ENCODE data around the gene SPATA7. TPM values are rescaled to one million over a fixed set of nuclear protein-coding genes. Genes with fewer than 3 reads are reported as not detected.

The SPATA7 gene
- total RNA-seq, 1 donor from 2014 or later: 6.5 TPM

GRCh38 chr14:88364710-88365413 is 20.6 kb upstream of the SPATA7 start:
- DNase-seq (ENCODE audit: low read depth): no peak
- Histone ChIP-seq H3K27ac (ENCODE audit: low read depth, low read length) (no peak overlapping the region), H3K4me2 (ENCODE audit: low read length) (no peak overlapping the region), H3K9me3 (ENCODE audit: insufficient read depth, low read depth, low read length) (no peaks in the 10 kb centered on the region), H3K4me3 (ENCODE audit: insufficient read depth, low read depth, low read length) (no peak overlapping the region), H3K36me3 (ENCODE audit: insufficient read depth, low read length) (no peaks in the 10 kb centered on the region), H3K27me3 (ENCODE audit: insufficient read depth, low read length) (no peaks in the 10 kb centered on the region), H3K4me1 (ENCODE audit: insufficient read depth, low read length) (no peaks in the 10 kb centered on the region), H3K9ac (ENCODE audit: low read length) (no peak overlapping the region), H2AFZ (ENCODE audit: low read depth, low read length) (no peak overlapping the region), H4K20me1 (ENCODE audit: insufficient read depth, low read length) (no peaks in the 10 kb centered on the region), H3K79me2 (ENCODE audit: insufficient read depth, low read length) (no peaks in the 10 kb centered on the region)
- TF ChIP-seq EZH2 (IDR thresholded peaks at IDR 0.05; ENCODE audit: insufficient read depth, low read length) (no peak), CTCF (IDR thresholded peaks at IDR 0.05; ENCODE audit: insufficient read depth, low read depth, low read length) (no peak)
- no peaks in the 10 kb centered on the region for H3K27me3 Mint-ChIP-seq (ENCODE audit: low read depth, unreplicated experiment)
- H3K36me3 Mint-ChIP-seq (ENCODE audit: low read depth, unreplicated experiment): no peaks in the 10 kb centered on the region
- H3K4me1 Mint-ChIP-seq (ENCODE audit: low read depth, unreplicated experiment): no peaks in the 10 kb centered on the region
- no peaks in the 10 kb centered on the region for H3K9me3 Mint-ChIP-seq (ENCODE audit: unreplicated experiment)
- H3K27ac Mint-ChIP-seq (ENCODE audit: unreplicated experiment): no peak overlapping the region
- FAIRE-seq: no peak
- no peak overlapping the region for H3K4me3 Mint-ChIP-seq (ENCODE audit: unreplicated experiment)

- no peak overlapping the region for H3K4me3 ChIP-seq (ENCODE audit: insufficient read depth, low read depth, low read length)
- H3K27ac Mint-ChIP-seq (ENCODE audit: unreplicated experiment): no peak overlapping the region
- no peaks in the 10 kb centered on the region for H3K36me3 Mint-ChIP-seq (ENCODE audit: low read depth, unreplicated experiment)
- no peaks in the 10 kb centered on the region for H3K27me3 ChIP-seq (ENCODE audit: insufficient read depth, low read length)
- H3K4me2 ChIP-seq (ENCODE audit: low read length): no peak overlapping the region
- DNase-seq (ENCODE audit: low read depth) (no peak), FAIRE-seq (no peak)
- H4K20me1 ChIP-seq (ENCODE audit: insufficient read depth, low read length): no peaks in the 10 kb centered on the region
- H3K27ac ChIP-seq (ENCODE audit: low read depth, low read length): no peak overlapping the region
- no peaks in the 10 kb centered on the region for H3K4me1 ChIP-seq (ENCODE audit: insufficient read depth, low read length)
- no peak overlapping the region for H3K4me3 Mint-ChIP-seq (ENCODE audit: unreplicated experiment)
- H3K9ac ChIP-seq (ENCODE audit: low read length): no peak overlapping the region
- no peaks in the 10 kb centered on the region for H3K79me2 ChIP-seq (ENCODE audit: insufficient read depth, low read length)
- no peaks in the 10 kb centered on the region for H3K9me3 ChIP-seq (ENCODE audit: insufficient read depth, low read depth, low read length)
- peaks cover 2% of the 10 kb centered on the region for H3K27me3 Mint-ChIP-seq (ENCODE audit: low read depth, unreplicated experiment)
- H3K9me3 Mint-ChIP-seq (ENCODE audit: unreplicated experiment): peaks cover 2% of the 10 kb centered on the region
- H3K4me1 Mint-ChIP-seq (ENCODE audit: low read depth, unreplicated experiment): no peaks in the 10 kb centered on the region
- no peak overlapping the region for H2AFZ ChIP-seq (ENCODE audit: low read depth, low read length)
- no peak for TF ChIP-seq EZH2 (IDR thresholded peaks at IDR 0.05; ENCODE audit: insufficient read depth, low read length)
- no peak for TF ChIP-seq CTCF (IDR thresholded peaks at IDR 0.05; ENCODE audit: insufficient read depth, low read depth, low read length)
- H3K36me3 ChIP-seq (ENCODE audit: insufficient read depth, low read length): no peaks in the 10 kb centered on the region
Measured at GRCh38 chr14:88369496-88369895, 16.0 kb upstream of the SPATA7 start.

- FAIRE-seq (no peak), DNase-seq (ENCODE audit: low read depth) (no peak)
- no peak overlapping the region for H3K9ac ChIP-seq (ENCODE audit: low read length)
- H3K9me3 Mint-ChIP-seq (ENCODE audit: unreplicated experiment): no peaks in the 10 kb centered on the region
- no peak overlapping the region for H2AFZ ChIP-seq (ENCODE audit: low read depth, low read length)
- H3K79me2 ChIP-seq (ENCODE audit: insufficient read depth, low read length): no peaks in the 10 kb centered on the region
- H3K9me3 ChIP-seq (ENCODE audit: insufficient read depth, low read depth, low read length): no peaks in the 10 kb centered on the region
- H3K27ac ChIP-seq (ENCODE audit: low read depth, low read length): no peak overlapping the region
- H4K20me1 ChIP-seq (ENCODE audit: insufficient read depth, low read length): no peaks in the 10 kb centered on the region
- no peak overlapping the region for H3K27ac Mint-ChIP-seq (ENCODE audit: unreplicated experiment)
- no peaks in the 10 kb centered on the region for H3K4me1 ChIP-seq (ENCODE audit: insufficient read depth, low read length)
- no peaks in the 10 kb centered on the region for H3K36me3 ChIP-seq (ENCODE audit: insufficient read depth, low read length)
- no peaks in the 10 kb centered on the region for H3K4me1 Mint-ChIP-seq (ENCODE audit: low read depth, unreplicated experiment)
- peaks cover 2% of the 10 kb centered on the region for H3K27me3 ChIP-seq (ENCODE audit: insufficient read depth, low read length)
- no peaks in the 10 kb centered on the region for H3K36me3 Mint-ChIP-seq (ENCODE audit: low read depth, unreplicated experiment)
- H3K27me3 Mint-ChIP-seq (ENCODE audit: low read depth, unreplicated experiment): peaks cover 9% of the 10 kb centered on the region
- no peak for TF ChIP-seq CTCF (IDR thresholded peaks at IDR 0.05; ENCODE audit: insufficient read depth, low read depth, low read length)
- no peak for TF ChIP-seq EZH2 (IDR thresholded peaks at IDR 0.05; ENCODE audit: insufficient read depth, low read length)
- no peak overlapping the region for H3K4me2 ChIP-seq (ENCODE audit: low read length)
- H3K4me3 Mint-ChIP-seq (ENCODE audit: unreplicated experiment): no peak overlapping the region
- no peak overlapping the region for H3K4me3 ChIP-seq (ENCODE audit: insufficient read depth, low read depth, low read length)
Measured at GRCh38 chr14:88379706-88380343, 5.6 kb upstream of the SPATA7 start.

Data from astrocyte (in vitro differentiated cells and primary cell).